Measurements from ENCODE around the gene HS3ST1. TPM values are rescaled to one million over a fixed set of nuclear protein-coding genes. Genes with fewer than 3 reads are reported as not detected.
A peak's percentile ranks its signal among the peaks of the same experiment; 100 is the strongest.
"Not testable (repeated sequence)": the region's sequence is repeated elsewhere in the genome, so short reads cannot be mapped to it uniquely, and the experiment has no call there.

HS3ST1 gene
- total RNA-seq, 4 donors from 2014 or later = 4.8 to 27.0 (median 9.6) TPM

DNA sequence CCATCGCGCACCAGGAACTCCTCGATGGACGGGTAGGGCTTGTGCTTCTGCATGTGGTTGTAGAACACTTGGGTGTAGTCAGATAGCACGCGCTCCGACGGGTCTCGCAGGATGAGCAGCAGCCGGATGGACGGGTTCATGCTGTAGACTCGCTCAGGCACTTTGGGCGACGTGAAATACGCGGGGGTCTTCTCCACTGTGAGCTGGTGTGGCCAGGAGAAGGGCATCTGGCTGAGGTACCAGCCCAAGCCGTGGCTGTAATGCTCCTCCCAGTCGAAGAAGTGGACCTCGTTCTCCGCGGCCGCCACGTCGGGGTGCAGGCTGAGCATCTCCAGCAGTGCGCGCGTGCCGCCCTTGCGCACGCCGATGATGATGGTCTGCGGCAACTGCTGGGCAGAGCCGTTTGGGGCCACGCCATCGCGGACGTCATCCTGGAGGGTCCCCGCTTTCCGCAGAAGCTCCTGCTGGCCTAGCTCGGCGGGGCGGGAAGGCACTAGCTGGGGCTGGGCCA lies 29.2 kb downstream of the HS3ST1 start:
- no peak overlapping the region for H3K27ac ChIP-seq
- peaks cover 0 to 18% (median 8%) of the 10 kb centered on the region in 3 donors for H3K36me3 ChIP-seq
- H3K4me1 ChIP-seq = peaks cover 11 to 59% (median 20%) of the 10 kb centered on the region in 3 donors
- no peaks in the 10 kb centered on the region for H3K9me3 ChIP-seq
- no peak overlapping the region for H3K4me3 ChIP-seq
- no peak for DNase-seq
- no peak for TF ChIP-seq POLR2A (IDR thresholded peaks at IDR 0.05)
- TF ChIP-seq, protein P1, sequence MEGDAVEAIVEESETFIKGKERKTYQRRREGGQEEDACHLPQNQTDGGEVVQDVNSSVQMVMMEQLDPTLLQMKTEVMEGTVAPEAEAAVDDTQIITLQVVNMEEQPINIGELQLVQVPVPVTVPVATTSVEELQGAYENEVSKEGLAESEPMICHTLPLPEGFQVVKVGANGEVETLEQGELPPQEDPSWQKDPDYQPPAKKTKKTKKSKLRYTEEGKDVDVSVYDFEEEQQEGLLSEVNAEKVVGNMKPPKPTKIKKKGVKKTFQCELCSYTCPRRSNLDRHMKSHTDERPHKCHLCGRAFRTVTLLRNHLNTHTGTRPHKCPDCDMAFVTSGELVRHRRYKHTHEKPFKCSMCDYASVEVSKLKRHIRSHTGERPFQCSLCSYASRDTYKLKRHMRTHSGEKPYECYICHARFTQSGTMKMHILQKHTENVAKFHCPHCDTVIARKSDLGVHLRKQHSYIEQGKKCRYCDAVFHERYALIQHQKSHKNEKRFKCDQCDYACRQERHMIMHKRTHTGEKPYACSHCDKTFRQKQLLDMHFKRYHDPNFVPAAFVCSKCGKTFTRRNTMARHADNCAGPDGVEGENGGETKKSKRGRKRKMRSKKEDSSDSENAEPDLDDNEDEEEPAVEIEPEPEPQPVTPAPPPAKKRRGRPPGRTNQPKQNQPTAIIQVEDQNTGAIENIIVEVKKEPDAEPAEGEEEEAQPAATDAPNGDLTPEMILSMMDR (IDR thresholded peaks at IDR 0.05) = no peak
- 90 to 98% methylated on average over 16 to 37 of the region's 42 CpGs for WGBS, 2 donors
- intact Hi-C loops (cut with DNase I) = no loop called here
- H3K27me3 ChIP-seq = no peaks in the 10 kb centered on the region

DNA sequence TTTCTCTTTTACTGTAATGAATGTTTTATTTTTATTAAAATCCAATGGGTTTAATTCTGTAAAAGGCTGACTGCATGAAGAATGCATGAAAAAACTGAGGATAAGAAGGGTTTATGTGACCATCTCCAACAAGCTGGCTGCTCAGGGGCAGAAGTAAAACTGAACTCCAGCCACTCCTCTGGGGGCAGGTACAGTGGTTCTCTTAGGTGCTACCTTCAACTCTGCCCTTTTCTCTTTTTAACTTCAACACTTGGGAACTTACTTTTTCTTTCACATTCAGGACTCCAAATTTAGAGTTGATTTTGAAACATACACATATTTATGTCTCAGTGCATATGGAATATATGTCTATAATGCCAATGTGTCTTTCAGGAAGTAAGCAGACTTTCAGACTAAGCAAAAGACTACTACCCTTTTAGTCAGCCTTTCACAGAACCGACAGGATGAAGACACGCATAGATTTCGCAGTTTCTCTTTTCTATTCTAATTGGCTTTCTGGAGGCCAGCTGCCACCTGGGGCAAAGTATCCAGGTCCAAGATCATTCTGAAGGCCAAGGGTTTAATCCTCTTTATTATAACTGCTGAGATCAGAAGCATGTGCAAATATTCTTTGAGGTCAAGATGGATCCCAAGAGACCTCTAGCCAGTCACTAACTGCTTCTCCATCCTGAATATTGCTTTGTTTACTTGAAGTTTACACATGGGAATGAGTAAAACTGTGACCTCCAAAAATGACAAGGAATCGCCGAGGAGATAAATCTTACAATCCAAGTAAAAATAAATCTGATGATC lies 30.7 kb downstream of the HS3ST1 start:
- H3K27ac ChIP-seq = peak overlapping the region; percentile 62 to 79 (median 72)

DNA sequence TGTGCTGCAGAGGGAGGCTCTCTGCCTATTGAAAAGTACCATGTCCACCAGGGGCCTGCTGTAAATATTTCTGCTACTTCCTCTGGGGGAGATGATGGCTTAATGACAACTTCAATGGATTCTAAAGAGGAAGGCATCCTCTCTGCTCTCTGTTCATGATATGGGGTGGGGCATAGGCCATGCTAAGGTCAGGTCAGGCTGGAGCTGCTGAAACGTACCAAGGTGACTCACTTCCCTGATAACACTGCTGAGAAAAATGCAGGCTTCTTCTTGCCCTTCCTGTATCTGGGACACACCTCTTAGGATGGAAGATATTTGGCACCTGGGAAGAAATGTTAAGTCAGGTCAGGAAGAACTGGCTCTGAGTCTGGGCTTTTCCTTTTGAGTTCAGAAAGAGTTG lies 31.5 kb downstream of the HS3ST1 start:
- intact Hi-C loops (cut with DNase I) = no loop called here
- no peak for DNase-seq
- TF ChIP-seq, protein P1 (IDR thresholded peaks at IDR 0.05) = no peak
- no peak for TF ChIP-seq POLR2A (IDR thresholded peaks at IDR 0.05)
- H3K36me3 ChIP-seq = peaks cover 0 to 18% (median 8%) of the 10 kb centered on the region in 3 donors
- peaks cover 11 to 42% (median 17%) of the 10 kb centered on the region in 3 donors for H3K4me1 ChIP-seq
- H3K27me3 ChIP-seq = no peaks in the 10 kb centered on the region
- 14 to 25% methylated on average over 1 of the region's 1 CpG for WGBS, 2 donors
- H3K27ac ChIP-seq = peak overlapping the region; percentile 62 to 79 (median 67)
- no peaks in the 10 kb centered on the region for H3K9me3 ChIP-seq
- H3K4me3 ChIP-seq = no peak overlapping the region

More for the DNA sequence above, 30.7 kb downstream of the HS3ST1 start:
- Histone ChIP-seq H3K9me3 (no peaks in the 10 kb centered on the region), H3K4me3 (no peak overlapping the region), H3K27me3 (no peaks in the 10 kb centered on the region), H3K4me1 (peaks cover 11 to 49% (median 17%) of the 10 kb centered on the region in 3 donors), H3K36me3 (peaks cover 0 to 18% (median 8%) of the 10 kb centered on the region in 3 donors)
- intact Hi-C loops (cut with DNase I) = no loop called here
- 49 to 66% methylated on average over 5 of the region's 5 CpGs for WGBS, 2 donors
- TF ChIP-seq, protein P1 (IDR thresholded peaks at IDR 0.05) = no peak
- TF ChIP-seq POLR2A (IDR thresholded peaks at IDR 0.05) = no peak
- no peak for DNase-seq

DNA sequence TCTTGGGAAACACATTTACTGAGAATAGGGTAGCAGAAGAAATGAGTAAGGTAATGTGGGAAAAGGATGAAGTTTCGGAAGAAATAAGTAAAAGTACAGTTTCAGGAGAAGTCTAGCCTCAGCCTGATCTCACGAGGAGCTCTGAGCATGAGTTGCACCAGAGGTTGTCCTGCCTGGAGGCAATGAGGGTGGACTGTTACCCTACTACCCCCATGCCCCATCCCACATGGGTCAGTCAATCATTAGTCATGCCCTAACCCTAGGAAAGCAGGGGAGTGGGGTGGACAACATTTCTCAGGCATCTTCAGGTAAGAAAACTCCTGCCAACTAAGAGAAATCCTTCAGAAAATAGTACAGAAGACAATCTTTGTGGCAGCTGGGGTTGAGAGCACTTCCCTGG lies 35.1 kb downstream of the HS3ST1 start:
- Histone ChIP-seq H3K27me3 (no peaks in the 10 kb centered on the region), H3K36me3 (peaks cover 0 to under 1% (median 0%) of the 10 kb centered on the region in 3 donors), H3K4me1 (peaks cover 11 to 32% (median 17%) of the 10 kb centered on the region in 3 donors), H3K9me3 (no peaks in the 10 kb centered on the region), H3K27ac (no peak overlapping the region), H3K4me3 (no peak overlapping the region)
- TF ChIP-seq POLR2A (IDR thresholded peaks at IDR 0.05) = no peak
- TF ChIP-seq, protein P1 (IDR thresholded peaks at IDR 0.05) = no peak
- no peak for DNase-seq
- intact Hi-C loops (cut with DNase I) = no loop called here
- WGBS, 2 donors = 79 to 84% methylated on average over 2 of the region's 2 CpGs

DNA sequence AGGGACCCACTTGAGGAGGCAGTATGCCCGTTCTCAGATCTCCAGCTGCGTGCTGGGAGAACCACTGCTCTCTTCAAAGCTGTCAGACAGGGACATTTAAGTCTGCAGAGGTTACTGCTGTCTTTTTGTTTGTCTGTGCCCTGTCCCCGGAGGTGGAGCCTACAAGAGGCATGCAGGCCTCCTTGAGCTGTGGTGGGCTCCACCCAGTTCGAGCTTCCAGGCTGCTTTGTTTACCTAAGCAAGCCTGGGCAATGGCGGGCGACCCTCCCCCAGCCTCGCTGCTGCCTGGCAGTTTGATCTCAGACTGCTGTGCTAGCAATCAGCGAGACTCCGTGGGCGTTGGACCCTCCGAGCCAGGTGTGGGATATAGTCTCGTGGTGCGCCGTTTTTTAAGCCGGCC lies 44.6 kb downstream of the HS3ST1 start:
- H3K27me3 ChIP-seq; H3K4me3 ChIP-seq; H3K9me3 ChIP-seq; H3K4me1 ChIP-seq; H3K36me3 ChIP-seq; intact Hi-C loops (cut with DNase I); DNase-seq; H3K27ac ChIP-seq: not testable (repeated sequence)
- 62 to 83% methylated on average over 7 to 10 of the region's 15 CpGs for WGBS, 2 donors
